GM23338 (cell line): ENCODE results near the gene TINCR. TPM values are rescaled to one million over a fixed set of nuclear protein-coding genes. Genes with fewer than 3 reads are reported as not detected.

ENCODE experiments used
- ATAC-seq: fragments of 200-7000 bp; cut with Tn5 transposase; 3 replicates; pipeline ENCODE4 v1.9.1; 2020
- DNase-seq: peaks from one replicate; pipeline ENCODE4 v3.0.0-alpha.2; 2015; ENCODE audit warnings: low spot score
- H2AFZ ChIP-seq: fragments of 200-600 bp; sonication (generic); 2 replicates; pipeline ENCODE4 v1.8.0; 2016; ENCODE audit warnings: antibody characterized with exemption, mild to moderate bottlenecking, moderate library complexity
- H3F3A ChIP-seq: fragments of 200-600 bp; sonication (generic); replicated peaks from 2 replicates; pipeline ENCODE4 v1.8.0; 2017; ENCODE audit warnings: antibody characterized with exemption, mixed run types, low read depth
- H3K27ac ChIP-seq: fragments of 200-600 bp; sonication (generic); 2 replicates; pipeline ENCODE4 v1.6.1; 2016; ENCODE audit warnings: low read depth
- H3K27me3 ChIP-seq: fragments of 200-600 bp; sonication (generic); 2 replicates; pipeline ENCODE4 v1.8.0; 2016; ENCODE audit warnings: mild to moderate bottlenecking, mixed run types, moderate library complexity; ENCODE audit not compliant: insufficient read depth
- H3K36me3 ChIP-seq: fragments of 200-600 bp; sonication (generic); 2 replicates; pipeline ENCODE4 v1.8.0; 2016; ENCODE audit warnings: mild to moderate bottlenecking; ENCODE audit not compliant: insufficient read depth
- H3K4me1 ChIP-seq: fragments of 200-600 bp; sonication (generic); 2 replicates; pipeline ENCODE4 v1.8.0; 2016; ENCODE audit warnings: mild to moderate bottlenecking, moderate library complexity; ENCODE audit not compliant: insufficient read depth
- H3K4me2 ChIP-seq: fragments of 200-600 bp; sonication (generic); 2 replicates; pipeline ENCODE4 v1.7.1; 2017; ENCODE audit warnings: mixed run types
- H3K4me3 ChIP-seq: fragments of 200-600 bp; sonication (generic); 2 replicates; pipeline ENCODE4 v1.6.1; 2016; ENCODE audit warnings: mixed run types
- H3K79me2 ChIP-seq: fragments of 200-600 bp; sonication (generic); replicated peaks from 2 replicates; pipeline ENCODE4 v1.8.0; 2017; ENCODE audit warnings: mild to moderate bottlenecking; ENCODE audit not compliant: insufficient read depth
- H3K9me2 ChIP-seq: fragments of 200-600 bp; sonication (generic); 2 replicates; pipeline ENCODE4 v1.8.0; 2017; ENCODE audit not compliant: insufficient read depth
- H4K20me1 ChIP-seq: fragments of 200-600 bp; sonication (generic); replicated peaks from 2 replicates; pipeline ENCODE4 v1.8.0; 2017; ENCODE audit warnings: mild to moderate bottlenecking; ENCODE audit not compliant: insufficient read depth
- H3K27ac Mint-ChIP-seq: 2 replicates; pipeline ENCODE4 v1.8.0; 2020; ENCODE audit warnings: inconsistent platforms, mild to moderate bottlenecking, moderate library complexity, mixed read lengths
- H3K27me3 Mint-ChIP-seq: 3 replicates; pipeline ENCODE4 v1.8.0; 2022; ENCODE audit warnings: low read depth, mild to moderate bottlenecking, moderate library complexity, mixed read lengths, inconsistent platforms; ENCODE audit not compliant: insufficient read depth, poor library complexity
- H3K36me3 Mint-ChIP-seq: 3 replicates; pipeline ENCODE4 v1.8.0; 2021; ENCODE audit warnings: low read depth, mild to moderate bottlenecking, inconsistent platforms, moderate library complexity, mixed read lengths
- H3K4me1 Mint-ChIP-seq: 3 replicates; pipeline ENCODE4 v1.8.0; 2020; ENCODE audit warnings: mild to moderate bottlenecking, inconsistent platforms, mixed read lengths
- H3K4me3 Mint-ChIP-seq: 3 replicates; pipeline ENCODE4 v1.8.0; 2021; ENCODE audit warnings: moderate library complexity, mild to moderate bottlenecking, inconsistent platforms, mixed read lengths
- H3K9me3 Mint-ChIP-seq: 3 replicates; pipeline ENCODE4 v1.8.0; 2020; ENCODE audit warnings: moderate library complexity, mild to moderate bottlenecking, inconsistent platforms, mixed read lengths
- EZH2phosphoT487 ChIP-seq: fragments of 200-600 bp; sonication (generic); IDR thresholded peaks from one replicate; pipeline ENCODE4 v1.8.1; 2018; ENCODE audit warnings: antibody characterized with exemption; ENCODE audit not compliant: unreplicated experiment
- JUNB ChIP-seq: IDR thresholded peaks from one replicate; pipeline ENCODE4 v1.6.1; 2016; ENCODE audit warnings: antibody characterized with exemption; ENCODE audit not compliant: unreplicated experiment
- NANOG ChIP-seq: IDR thresholded peaks from 2 replicates; pipeline ENCODE4 v1.6.1; 2016; ENCODE audit warnings: antibody characterized with exemption, borderline replicate concordance
- STAT1 ChIP-seq: IDR thresholded peaks from one replicate; pipeline ENCODE4 v1.6.1; 2016; ENCODE audit warnings: antibody characterized with exemption; ENCODE audit not compliant: unreplicated experiment
- polyA plus RNA-seq: library from polyadenylated mRNA; unstranded; fragments of >200 nt; fragmentation: Nextera tagmentation; extraction: Ambion mirVana; gene quantifications from 2 replicates; pipeline ENCODE4 v1.2.1, GENCODE V29; 2016
- total RNA-seq: library from RNA; depleted of rRNA; stranded (reverse); fragments of >200 nt; shearing (Covaris generic); gene quantifications from 2 replicates; pipeline ENCODE4 v1.2.3, GENCODE V29; 2014
- TF ChIP-seq, protein P1 (sequence below): IDR thresholded peaks from one replicate; pipeline ENCODE4 v1.6.1; 2018; ENCODE audit warnings: antibody characterized with exemption; ENCODE audit not compliant: unreplicated experiment
- TF ChIP-seq, protein P2 (sequence below), 2 experiments: fragments of 200-600 bp in 1 of 2; sonication (generic) in 1 of 2; conservative IDR thresholded peaks; 2 replicates each; pipeline versions ENCODE4 v1.5.1 to v1.6.1; 2016 to 2017; ENCODE audit warnings: antibody characterized with exemption in 2 of 2, low read depth in 2 of 2, mild to moderate bottlenecking in 2 of 2, moderate library complexity in 1 of 2

Gene TINCR
- total and polyA plus RNA-seq, 2 experiments from 2014 or later = 0.42 to 0.97 TPM

DNA sequence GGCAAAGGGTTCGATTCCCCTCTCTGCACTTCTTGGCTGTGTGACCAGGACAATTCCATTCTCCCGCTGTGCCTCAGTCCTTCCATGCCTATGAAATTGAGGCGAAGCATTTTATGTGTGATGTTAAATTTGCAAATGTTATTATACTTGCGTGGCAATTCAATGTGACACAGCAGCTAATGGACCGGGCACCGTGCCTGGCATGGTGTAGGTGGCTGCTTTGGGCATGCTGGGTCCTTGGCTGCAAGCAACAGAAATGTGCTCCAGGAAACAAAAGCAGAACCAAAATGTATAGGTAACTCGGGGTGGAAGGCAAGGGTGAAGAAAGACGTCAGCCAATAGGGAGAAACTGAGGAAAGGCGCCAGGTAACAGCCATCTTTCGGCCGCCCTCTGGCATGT is 37.1 kb downstream of the TINCR start:
- no peaks in the 10 kb centered on the region for H3F3A ChIP-seq
- Mint-ChIP-seq H3K27me3 (peaks cover 16% of the 10 kb centered on the region), H3K9me3 (peaks cover 34% of the 10 kb centered on the region), H3K36me3 (peaks cover 15% of the 10 kb centered on the region), H3K27ac (no peak overlapping the region), H3K4me3 (no peak overlapping the region), H3K4me1 (no peaks in the 10 kb centered on the region)
- no peak for DNase-seq
- H3K27ac ChIP-seq = no peak overlapping the region
- H3K4me3 ChIP-seq = no peak overlapping the region
- no peaks in the 10 kb centered on the region for H3K4me1 ChIP-seq
- TF ChIP-seq STAT1 (no peak), NANOG (no peak), JUNB (no peak), EZH2phosphoT487 (no peak)
- TF ChIP-seq, protein P1, sequence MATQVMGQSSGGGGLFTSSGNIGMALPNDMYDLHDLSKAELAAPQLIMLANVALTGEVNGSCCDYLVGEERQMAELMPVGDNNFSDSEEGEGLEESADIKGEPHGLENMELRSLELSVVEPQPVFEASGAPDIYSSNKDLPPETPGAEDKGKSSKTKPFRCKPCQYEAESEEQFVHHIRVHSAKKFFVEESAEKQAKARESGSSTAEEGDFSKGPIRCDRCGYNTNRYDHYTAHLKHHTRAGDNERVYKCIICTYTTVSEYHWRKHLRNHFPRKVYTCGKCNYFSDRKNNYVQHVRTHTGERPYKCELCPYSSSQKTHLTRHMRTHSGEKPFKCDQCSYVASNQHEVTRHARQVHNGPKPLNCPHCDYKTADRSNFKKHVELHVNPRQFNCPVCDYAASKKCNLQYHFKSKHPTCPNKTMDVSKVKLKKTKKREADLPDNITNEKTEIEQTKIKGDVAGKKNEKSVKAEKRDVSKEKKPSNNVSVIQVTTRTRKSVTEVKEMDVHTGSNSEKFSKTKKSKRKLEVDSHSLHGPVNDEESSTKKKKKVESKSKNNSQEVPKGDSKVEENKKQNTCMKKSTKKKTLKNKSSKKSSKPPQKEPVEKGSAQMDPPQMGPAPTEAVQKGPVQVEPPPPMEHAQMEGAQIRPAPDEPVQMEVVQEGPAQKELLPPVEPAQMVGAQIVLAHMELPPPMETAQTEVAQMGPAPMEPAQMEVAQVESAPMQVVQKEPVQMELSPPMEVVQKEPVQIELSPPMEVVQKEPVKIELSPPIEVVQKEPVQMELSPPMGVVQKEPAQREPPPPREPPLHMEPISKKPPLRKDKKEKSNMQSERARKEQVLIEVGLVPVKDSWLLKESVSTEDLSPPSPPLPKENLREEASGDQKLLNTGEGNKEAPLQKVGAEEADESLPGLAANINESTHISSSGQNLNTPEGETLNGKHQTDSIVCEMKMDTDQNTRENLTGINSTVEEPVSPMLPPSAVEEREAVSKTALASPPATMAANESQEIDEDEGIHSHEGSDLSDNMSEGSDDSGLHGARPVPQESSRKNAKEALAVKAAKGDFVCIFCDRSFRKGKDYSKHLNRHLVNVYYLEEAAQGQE = no peak
- TF ChIP-seq, protein P2, sequence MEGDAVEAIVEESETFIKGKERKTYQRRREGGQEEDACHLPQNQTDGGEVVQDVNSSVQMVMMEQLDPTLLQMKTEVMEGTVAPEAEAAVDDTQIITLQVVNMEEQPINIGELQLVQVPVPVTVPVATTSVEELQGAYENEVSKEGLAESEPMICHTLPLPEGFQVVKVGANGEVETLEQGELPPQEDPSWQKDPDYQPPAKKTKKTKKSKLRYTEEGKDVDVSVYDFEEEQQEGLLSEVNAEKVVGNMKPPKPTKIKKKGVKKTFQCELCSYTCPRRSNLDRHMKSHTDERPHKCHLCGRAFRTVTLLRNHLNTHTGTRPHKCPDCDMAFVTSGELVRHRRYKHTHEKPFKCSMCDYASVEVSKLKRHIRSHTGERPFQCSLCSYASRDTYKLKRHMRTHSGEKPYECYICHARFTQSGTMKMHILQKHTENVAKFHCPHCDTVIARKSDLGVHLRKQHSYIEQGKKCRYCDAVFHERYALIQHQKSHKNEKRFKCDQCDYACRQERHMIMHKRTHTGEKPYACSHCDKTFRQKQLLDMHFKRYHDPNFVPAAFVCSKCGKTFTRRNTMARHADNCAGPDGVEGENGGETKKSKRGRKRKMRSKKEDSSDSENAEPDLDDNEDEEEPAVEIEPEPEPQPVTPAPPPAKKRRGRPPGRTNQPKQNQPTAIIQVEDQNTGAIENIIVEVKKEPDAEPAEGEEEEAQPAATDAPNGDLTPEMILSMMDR (conservative IDR thresholded peaks at IDR 0.05; ENCODE audit: low read depth in 2 of 2) = no peak
- no peak overlapping the region for H2AFZ ChIP-seq
- H3K36me3 ChIP-seq = no peaks in the 10 kb centered on the region; the same call in 1 of the 2 replicates
- no peak overlapping the region for H3K4me2 ChIP-seq
- H3K79me2 ChIP-seq = no peaks in the 10 kb centered on the region
- no peak for ATAC-seq
- H4K20me1 ChIP-seq = no peaks in the 10 kb centered on the region
- no peaks in the 10 kb centered on the region for H3K9me2 ChIP-seq
- peaks cover 6% of the 10 kb centered on the region; the same call in 1 of the 2 replicates for H3K27me3 ChIP-seq

DNA sequence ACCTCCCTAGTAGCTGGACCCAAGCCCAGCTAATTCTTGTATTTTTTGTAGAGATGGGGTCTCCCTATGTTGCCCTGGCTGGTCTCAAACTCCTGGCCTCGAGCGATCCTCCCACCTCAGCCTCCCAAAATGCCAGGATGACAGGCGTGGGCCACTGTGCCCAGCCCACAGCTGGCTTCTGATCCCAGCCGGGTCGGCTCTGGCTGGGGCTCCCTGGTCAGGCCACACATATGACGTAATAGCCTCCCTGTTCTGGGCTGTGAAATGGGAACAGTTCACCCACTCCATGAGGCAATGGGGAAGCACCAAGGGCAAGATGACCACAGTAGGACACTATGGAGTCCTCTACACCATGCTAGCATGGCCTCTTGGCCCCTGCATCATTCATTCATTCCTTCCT is 41.1 kb downstream of the TINCR start:
- Histone ChIP-seq H3F3A (no peaks in the 10 kb centered on the region), H2AFZ (no peak overlapping the region), H3K27me3 (no peaks in the 10 kb centered on the region), H3K27ac (no peak overlapping the region), H3K36me3 (no peaks in the 10 kb centered on the region), H3K79me2 (no peaks in the 10 kb centered on the region), H3K4me1 (no peaks in the 10 kb centered on the region), H4K20me1 (no peaks in the 10 kb centered on the region), H3K9me2 (no peaks in the 10 kb centered on the region), H3K4me2 (no peak overlapping the region), H3K4me3 (no peak overlapping the region)
- DNase-seq (no peak), ATAC-seq (no peak)
- Mint-ChIP-seq H3K27ac (no peak overlapping the region), H3K9me3 (peaks cover 3% of the 10 kb centered on the region; the same call in 1 of the 3 replicates), H3K27me3 (peaks cover 16% of the 10 kb centered on the region), H3K4me1 (peaks cover 5% of the 10 kb centered on the region; the same call in 2 of the 3 replicates), H3K4me3 (no peak overlapping the region), H3K36me3 (no peaks in the 10 kb centered on the region)
- TF ChIP-seq, protein P1 = no peak
